ENCODE measurements around the gene CRACR2A.

DNA sequence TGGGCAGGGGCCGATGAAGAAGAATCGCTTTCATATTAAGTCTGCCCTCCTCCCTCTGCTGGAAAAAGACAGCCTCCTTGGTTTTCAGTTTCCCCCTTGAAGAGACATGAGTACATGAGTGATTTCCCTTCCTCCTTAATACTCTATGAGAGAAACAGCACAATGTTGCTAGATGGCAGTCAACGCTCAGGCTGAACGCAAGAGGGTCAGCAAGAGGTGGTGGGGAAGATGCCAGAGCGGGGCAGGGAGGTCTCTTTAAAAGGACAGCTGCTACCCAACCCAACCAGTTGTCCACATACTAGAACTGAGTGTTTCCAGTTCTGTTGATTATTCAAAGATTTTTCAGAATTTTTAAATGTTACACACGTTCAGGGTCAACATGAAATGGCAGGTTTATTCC, 22.8 kb downstream of the CRACR2A start:
- no peak for TF ChIP-seq POLR2AphosphoS5 (IDR thresholded peaks at IDR 0.05; ENCODE audit: low read depth, low read length)
- TF ChIP-seq, protein P1, sequence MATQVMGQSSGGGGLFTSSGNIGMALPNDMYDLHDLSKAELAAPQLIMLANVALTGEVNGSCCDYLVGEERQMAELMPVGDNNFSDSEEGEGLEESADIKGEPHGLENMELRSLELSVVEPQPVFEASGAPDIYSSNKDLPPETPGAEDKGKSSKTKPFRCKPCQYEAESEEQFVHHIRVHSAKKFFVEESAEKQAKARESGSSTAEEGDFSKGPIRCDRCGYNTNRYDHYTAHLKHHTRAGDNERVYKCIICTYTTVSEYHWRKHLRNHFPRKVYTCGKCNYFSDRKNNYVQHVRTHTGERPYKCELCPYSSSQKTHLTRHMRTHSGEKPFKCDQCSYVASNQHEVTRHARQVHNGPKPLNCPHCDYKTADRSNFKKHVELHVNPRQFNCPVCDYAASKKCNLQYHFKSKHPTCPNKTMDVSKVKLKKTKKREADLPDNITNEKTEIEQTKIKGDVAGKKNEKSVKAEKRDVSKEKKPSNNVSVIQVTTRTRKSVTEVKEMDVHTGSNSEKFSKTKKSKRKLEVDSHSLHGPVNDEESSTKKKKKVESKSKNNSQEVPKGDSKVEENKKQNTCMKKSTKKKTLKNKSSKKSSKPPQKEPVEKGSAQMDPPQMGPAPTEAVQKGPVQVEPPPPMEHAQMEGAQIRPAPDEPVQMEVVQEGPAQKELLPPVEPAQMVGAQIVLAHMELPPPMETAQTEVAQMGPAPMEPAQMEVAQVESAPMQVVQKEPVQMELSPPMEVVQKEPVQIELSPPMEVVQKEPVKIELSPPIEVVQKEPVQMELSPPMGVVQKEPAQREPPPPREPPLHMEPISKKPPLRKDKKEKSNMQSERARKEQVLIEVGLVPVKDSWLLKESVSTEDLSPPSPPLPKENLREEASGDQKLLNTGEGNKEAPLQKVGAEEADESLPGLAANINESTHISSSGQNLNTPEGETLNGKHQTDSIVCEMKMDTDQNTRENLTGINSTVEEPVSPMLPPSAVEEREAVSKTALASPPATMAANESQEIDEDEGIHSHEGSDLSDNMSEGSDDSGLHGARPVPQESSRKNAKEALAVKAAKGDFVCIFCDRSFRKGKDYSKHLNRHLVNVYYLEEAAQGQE (IDR thresholded peaks at IDR 0.05; ENCODE audit: insufficient read depth in 1 of 2, low read depth in 2 of 2, low read length in 2 of 2): no peak
